ENCODE measurements around the gene NMRK2.
"Not testable (repeated sequence)": the region's sequence is repeated elsewhere in the genome, so short reads cannot be mapped to it uniquely, and the experiment has no call there.

The NMRK2 gene

DNA sequence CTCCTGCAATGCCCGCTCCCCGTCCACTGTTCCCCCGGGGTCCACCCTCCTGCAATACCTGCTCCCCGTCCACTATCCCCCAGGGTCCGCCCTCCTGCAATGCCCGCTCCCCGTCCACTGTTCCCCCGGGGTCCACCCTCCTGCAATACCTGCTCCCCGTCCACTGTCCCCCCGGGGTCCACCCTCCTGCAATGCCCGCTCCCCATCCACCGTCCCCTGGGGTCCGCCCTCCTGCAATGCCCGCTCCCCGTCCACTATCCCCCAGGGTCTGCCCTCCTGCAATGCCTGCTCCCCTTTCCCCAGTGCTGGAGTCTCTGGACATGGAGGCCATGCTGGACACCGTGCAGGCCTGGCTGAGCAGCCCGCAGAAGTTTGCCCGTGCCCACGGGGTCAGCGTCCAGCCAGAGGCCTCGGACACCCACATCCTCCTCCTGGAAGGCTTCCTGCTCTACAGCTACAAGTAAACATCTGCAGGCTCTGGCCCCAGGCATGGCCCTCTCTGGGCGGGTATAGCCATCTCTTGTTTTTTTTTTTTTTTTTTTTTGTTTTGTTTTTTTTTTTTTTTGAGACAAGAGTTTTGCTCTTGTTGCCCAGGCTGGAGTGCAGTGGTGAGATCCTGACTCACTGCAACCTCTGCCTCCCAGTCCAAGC, 5.6 kb downstream of the NMRK2 start:
- not testable (repeated sequence) for DNase-seq

DNA sequence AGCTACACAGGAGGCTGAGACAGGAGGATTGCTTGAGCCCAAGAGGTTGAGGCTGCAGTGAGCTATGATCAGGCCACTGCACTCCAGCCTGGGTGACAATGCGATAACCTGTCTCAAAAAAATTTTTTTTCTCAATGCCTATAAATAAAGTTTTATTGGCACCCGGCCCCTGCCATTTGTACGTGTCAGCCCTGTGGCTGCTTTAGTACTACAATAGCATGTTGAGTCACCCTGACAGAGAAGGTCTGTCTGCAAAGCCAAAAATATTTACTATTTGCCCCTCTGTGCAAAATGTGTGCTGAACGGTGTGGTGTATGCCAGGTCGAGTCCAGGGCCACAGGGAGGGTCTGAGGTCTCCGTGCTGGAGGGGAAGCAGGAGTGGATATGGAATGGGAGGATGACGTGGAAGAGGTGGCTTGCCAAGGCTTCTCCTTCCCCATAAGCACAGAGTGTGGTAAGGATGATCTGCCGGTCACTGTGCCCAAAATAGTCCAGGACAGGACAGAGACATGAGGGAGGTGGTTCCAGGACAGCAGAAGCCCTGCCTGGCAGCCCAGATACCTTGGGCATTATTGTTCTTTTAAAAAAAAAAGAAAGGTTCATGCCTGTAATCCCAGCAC, 10.0 kb downstream of the NMRK2 start:
- DNase-seq: no peak

- no peak for DNase-seq
Measured at GRCh38 chr19:3944018-3944721, 11.3 kb downstream of the NMRK2 start.

GRCh38 chr19:3945838-3946237, 13.0 kb downstream of the NMRK2 start:
- DNase-seq: no peak

DNA sequence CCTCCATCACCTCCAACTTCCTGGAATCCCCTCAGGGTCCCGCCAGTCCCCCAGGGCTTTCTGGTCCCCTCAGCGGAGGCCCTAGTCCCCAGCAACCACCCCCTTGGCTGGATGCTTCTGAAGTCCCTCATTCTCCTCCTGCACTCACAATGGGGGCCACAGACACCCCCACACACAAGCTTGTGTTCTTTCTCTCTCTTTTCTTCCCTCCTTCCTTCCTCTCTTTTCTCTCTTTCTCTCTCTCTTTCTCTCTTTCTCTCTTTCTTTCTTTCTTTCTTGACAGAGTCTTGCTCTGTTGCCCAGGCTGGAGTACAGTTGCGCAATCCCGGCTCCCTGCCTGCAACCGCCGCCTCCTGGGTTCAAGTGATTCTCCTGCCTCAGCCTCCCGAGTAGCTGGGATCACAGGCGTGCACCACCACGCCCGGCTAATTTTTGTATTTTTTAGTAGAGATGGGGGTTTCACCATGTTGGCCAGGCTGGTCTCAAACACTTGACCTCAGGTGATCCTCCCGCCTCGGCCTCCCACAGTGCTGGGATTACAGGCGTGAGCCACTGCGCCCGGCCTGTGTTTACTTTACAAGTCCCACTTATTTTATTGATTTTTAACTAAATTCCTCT, 14.6 kb downstream of the NMRK2 start:
- not testable (repeated sequence) for DNase-seq

DNA sequence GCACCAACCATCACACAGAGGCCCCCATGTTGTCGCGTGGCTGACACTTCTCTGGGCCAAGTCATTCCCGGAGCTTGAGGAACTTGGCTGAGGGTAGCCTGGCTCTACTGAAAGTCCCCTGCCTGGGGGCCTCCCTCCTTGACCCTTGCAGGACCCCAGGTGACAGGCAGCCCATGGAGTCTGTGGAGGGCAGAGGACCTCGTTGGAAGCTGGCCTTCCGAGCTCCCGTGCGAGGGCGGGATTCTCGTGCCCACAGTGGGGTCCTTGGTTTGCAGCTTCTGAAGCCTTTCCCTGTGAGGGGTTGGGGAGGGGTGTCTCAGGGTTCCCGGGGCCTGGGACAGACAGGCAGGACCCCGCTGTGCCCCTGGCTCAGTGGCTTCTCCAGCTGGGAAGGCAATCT, 16.4 kb downstream of the NMRK2 start:
- DNase-seq: no peak

DNA sequence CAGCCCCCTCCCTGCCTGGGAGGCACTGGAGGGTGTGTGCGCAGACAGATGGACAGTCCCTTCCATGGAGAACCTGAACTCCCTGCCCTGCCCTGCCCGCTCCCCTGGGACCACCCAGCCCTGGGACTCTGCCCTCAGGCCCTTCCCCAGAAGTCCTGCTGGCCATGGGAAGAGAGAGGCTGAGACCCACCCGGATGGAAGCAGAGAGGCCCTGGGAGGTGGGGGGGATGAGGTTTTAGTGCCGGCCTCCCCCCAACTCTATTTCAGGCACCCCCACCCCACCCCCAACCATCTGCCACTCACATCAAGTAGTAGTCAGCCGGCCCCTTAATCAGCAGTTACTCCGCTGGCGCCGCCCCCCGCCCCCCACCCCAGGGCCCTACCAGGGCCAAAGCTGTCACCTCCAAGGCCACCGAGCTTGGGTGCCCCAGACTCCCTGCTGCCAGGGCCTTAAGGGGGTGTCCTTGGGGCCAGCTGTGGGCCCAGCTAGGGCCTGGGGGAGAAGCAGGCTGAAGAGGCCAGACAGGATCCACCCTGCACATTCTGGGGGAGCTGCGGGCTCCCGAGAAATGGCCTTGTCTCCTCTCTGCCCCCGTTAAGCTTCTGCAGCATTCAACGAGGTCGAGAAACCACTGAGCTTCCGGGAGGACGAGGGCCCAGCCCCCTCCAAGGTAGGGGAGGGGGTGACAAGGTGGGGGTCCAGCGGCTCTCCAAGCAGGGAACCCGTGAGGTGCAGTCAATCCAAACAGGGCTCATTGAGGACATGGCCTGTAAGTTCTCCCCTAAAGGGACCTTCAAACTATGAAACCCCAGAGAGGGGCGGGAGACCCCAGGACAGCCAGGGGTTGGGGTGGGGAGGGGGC, 17.4 kb downstream of the NMRK2 start:
- DNase-seq: no peak

DNA sequence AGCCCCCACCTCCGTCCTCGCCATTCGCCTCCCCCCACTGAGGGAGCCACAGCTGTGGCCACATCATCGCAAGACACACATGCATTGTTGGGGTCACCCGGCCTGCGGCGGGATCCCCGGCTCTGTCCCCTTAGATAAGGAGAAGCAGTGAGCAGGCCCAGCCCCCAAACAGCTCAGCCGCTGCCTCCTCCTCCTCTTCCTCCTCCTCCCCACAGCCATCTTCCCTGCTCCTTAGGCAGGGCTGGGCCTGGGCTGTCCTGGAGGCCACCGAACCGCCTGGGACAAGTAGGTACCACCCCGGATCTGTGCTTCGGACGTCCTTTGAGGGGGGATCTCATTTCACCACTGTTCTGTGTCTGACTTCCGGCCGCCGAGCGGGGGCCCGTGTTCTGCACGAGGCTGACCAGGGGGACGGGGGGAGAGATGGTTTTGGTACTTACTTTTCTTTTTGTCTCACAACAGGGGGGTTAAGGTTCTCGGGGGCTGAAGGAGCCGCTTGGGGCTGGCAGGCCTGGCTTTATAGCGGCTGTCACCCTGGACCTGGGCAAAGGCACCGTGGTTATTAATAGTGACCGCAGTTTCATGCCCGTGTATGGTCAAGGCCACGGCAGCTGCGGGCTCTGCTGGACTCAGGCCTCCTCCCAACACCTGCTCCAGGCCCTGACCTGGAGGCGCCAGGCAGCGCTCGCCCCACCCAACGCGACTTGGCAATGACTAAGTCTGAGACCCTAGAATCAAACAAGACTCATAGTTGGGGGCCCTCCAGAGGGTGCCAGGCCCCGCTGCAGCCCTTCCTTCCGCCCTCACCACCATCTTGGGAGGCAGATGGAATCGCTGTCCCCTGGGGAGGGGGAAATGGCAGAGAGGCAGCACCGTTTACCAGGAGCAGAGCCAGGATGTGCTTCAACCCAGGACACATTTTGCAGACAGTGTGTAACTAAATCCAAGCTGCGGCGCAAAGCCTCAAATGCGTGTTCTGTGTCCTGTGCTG, 18.3 kb downstream of the NMRK2 start:
- DNase-seq: no peak

- DNase-seq: not testable (repeated sequence)
Measured at GRCh38 chr19:3952755-3953276, 19.9 kb downstream of the NMRK2 start.

DNA sequence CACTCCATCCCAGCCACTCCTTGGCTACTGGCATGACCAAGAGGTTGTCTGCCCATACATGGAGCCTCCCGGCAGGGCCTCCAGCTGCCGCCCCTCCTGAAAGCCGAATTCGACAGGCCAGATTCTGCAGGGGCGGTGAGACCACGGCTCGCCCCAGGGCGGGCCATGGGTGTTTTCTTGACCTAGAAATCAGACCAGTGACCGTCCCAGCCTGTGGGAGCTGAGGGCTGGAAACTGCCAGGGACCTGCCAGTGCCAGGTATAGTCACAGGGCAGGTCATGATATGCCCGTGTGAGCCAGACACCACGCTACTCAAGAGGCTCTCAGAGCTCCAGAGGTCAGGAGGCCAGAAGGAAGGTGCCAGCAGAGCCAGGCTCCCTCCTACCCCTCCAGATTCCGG, 21.2 kb downstream of the NMRK2 start:
- no peak for DNase-seq

DNA sequence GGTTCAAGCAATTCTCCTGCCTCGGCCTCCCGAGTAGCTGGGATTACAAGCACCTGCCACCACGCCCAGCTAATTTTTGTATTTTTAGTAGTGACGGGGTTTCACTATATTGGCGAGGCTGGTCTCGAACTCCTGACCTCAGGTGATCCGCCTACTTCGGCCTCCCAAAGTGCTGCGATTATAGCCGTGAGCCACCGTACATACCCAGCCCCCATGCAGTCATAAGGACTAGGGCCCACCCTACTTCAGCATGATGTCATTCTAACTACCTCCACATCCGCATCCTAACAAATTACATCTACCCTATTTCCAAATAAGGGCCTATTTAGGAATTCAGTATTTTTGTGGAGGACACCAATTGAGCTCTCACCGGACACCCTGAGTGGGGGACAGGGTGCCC, 22.4 kb downstream of the NMRK2 start:
- DNase-seq: not testable (repeated sequence)

GRCh38 chr19:3955688-3956087, 22.8 kb downstream of the NMRK2 start:
- no peak for DNase-seq

DNA sequence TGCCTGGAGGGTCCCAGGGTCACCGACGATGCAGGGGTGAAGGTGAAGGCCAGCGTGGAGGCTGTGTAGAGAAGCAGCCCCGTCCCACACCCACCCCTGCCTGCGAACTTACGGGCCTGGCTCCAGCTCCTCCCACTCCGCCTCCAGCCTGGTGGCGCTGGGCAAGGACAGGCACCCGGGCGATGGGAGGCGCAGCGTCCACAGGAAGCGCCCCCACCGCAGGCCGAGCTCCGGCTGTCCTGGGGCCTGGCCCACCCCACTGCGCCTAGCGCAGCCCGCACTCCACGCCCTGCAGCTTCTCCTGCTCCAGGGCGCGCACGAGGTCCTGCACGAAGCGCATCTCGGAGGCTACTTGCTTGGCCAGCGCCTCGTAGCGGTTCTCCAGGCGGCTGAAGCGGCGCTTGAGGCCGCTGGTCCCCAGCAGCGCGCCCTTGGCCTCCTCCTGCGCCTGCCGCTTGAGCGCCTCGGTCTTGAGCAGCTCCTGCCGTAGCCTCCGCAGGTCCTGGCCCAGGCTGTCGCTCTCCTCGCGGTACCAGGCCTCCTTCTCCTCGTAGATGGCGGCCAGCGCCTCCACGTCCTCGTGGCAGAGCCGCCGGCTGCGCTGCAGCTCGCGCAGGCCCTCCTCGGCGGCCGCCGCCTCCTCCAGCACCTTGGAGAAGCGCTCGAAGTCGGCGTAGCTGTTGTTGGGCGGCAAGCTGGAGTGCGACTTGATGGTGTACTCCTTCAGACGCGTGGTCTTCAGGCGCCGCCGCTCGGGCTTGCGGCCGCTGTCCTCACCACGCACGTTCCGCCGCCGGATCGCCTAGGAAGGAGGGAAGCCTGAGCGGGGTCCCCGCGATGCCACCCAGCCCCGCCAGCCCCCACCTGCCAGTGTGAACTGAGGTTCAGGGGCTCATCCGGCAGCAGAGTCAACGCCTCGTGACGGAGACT, 26.2 kb downstream of the NMRK2 start:
- DNase-seq: no peak

- no peak for DNase-seq
Measured at GRCh38 chr19:3959766-3960131, 26.9 kb downstream of the NMRK2 start.

- no peak for DNase-seq
Measured at GRCh38 chr19:3961007-3961406, 28.1 kb downstream of the NMRK2 start.

DNA sequence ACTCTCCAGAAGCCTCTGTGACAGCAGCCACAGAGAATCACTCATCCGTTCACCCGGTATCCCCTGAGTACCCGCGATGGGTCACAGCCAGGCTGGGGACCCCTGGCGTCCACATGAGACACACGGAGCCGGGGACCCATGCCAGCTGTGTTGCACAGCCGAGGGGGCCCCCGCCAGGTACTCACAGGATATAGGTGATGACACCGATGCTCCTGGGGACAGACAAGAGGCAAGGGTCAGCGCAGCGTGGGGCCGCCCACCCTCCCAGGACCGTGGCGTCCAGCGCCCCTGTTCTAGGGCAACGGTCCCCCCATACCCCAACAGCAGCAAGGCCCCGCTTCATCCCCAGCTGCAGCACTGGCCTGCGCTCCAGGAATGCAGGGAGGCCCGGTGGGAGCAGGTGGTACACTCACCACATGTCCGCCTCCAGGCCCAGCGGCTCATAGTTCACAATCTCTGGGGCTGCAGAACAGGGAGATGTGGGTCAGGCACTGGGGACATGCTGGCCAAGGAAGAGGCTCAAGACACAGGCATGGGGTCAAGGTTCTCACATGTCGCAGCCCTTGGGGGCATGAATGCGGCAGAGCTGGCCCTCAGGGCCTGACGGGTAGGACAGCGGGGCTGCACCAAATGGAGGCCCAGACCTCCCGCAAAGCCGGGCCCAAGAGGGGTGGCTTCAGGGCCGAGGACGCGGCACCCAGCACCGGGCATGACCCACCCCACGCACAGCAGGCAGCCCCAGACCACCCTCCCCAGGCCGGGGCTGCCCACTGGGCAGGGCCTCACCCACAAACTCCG, 30.8 kb downstream of the NMRK2 start:
- no peak for DNase-seq

DNA sequence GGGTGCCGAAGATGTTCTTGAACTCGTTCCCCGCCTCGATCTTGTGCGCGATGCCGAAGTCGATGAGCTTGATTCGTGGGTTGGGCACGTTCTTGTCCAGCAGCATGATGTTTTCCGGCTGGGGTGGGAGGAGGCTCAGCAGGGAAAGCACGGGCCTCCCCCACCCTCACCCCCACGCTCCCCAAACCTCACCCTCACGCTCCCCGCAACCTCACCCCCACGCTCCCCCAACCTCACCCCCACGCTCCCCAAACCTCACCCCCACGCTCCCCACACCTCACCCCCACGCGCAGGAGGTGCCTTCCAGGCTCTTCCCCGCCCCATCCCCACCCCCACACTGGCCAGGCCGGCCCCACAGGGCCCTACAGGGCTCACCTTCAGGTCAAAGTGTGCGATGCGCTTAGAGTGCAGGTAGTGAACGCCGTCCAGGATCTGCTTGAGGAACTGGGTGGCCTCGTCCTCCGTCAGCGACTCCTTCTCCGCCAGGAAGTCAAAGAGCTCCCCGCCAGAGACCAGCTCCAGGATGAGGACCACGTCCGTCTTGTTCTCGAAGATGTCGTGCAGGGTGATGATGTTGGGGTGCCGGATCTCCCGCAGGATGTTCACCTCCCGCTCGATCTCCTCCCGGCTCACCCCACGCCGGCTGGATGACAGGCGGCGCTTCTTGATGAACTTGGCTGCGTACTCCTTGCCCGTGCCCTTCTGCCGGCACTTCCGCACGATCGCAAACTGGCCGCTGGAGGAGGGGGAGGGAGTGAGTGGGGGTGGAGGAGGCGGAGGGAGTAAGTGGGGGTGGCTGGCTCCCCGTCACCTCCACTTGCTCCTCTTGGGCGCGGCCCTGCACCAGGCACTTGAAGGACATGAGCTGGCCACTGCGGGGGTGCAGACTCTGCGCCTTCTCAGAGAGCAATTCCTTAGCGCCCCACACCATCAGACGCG, 31.7 kb downstream of the NMRK2 start:
- no peak for DNase-seq

Measured in activated CD4-positive, alpha-beta T cell treated with anti-CD3 and anti-CD28 coated beads for 48 hours (primary cell).